Raji (cell line): ENCODE data around the gene PTPRG.

ENCODE experiments used
- POLR2A ChIP-seq: IDR thresholded peaks from 2 replicates; pipeline ENCODE4 v1.6.1; 2011; ENCODE audit warnings: low read depth, low read length, control low read depth; ENCODE audit not compliant: insufficient read depth

The PTPRG gene

GRCh38 chr3:62159709-62160092, 598.3 kb downstream of the PTPRG start:
- TF ChIP-seq POLR2A, result no peak

GRCh38 chr3:62161371-62161770, 600.0 kb downstream of the PTPRG start:
- no peak for TF ChIP-seq POLR2A

DNA sequence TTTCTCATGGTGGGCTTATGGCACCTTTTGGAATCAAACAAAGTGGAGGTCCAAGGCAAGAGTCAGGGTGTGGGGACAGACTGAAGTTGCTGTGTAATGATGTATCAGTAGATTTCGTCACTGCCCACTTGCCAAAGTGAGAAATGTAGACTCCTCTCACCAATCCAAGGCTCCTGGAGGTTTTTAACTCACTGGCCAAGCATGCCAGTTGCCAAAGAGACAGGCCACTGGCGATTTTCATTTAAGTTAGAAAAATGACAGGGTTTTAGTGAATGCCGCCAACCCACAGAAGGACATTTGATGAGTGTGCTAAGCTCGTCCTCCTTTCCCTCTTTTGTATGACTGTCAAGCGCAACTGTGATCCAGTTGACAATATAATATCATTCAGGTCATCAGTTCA, 602.8 kb downstream of the PTPRG start:
- no peak for TF ChIP-seq POLR2A

DNA sequence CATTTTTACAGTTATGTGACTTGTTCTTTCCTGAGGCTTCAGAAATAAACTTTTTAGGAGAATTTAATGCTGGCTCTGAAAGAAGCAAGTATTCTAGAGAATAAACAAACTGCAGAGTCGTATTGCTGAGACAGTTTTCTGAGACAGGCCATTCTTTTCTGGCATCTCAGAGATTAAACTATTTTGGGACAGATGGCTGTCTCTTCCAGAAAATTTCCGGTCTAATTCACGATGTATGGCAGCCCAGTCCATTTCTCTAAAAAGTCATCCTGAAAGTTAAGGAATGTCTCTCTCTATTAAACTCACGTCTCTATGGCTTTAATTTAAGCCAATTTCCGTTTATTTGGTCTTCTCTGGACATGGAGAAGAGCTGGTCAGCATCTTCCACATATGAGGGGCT, 603.4 kb downstream of the PTPRG start:
- TF ChIP-seq POLR2A, result no peak

- no peak for TF ChIP-seq POLR2A
Measured at GRCh38 chr3:62167566-62168262, 606.3 kb downstream of the PTPRG start.

DNA sequence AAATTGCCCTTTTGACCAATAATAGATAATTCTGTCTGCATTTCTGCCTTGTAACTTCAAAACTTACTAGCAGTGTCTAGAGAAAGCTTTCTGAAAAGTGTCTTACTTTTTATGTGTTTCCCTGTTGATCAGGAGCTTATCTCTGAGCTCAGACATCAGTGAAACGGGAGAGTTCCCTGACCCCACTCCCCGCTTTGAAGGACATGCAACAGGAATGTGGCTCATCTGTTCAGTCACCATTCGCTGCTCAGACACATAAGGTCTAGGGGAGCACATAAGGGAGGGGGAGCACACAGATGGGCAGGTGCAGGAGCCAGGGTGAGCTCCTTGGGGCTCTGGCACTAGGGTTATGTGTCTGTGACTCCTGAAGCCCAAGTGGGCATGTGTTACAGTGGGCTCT, 607.0 kb downstream of the PTPRG start:
- no peak for TF ChIP-seq POLR2A

GRCh38 chr3:62169906-62170660, 608.7 kb downstream of the PTPRG start:
- no peak for TF ChIP-seq POLR2A

DNA sequence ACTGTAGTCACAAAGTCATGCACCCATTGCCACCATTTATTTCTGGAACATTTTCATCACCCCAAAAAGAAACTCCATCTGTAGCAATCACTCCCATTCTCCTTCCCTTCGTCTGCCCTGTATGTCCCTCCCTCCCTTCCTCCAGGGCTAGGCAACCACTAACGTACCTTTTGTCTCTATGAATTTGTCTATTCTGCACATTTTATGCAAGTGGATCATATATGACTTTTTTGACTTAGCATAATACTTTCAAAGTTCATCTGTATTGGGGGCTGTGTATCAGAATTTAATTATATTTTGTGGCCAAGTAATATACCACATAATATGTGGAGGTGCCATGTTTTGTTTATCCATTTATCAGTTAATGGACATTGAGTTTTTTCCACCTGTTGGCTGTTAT, 610.4 kb downstream of the PTPRG start:
- no peak for TF ChIP-seq POLR2A

DNA sequence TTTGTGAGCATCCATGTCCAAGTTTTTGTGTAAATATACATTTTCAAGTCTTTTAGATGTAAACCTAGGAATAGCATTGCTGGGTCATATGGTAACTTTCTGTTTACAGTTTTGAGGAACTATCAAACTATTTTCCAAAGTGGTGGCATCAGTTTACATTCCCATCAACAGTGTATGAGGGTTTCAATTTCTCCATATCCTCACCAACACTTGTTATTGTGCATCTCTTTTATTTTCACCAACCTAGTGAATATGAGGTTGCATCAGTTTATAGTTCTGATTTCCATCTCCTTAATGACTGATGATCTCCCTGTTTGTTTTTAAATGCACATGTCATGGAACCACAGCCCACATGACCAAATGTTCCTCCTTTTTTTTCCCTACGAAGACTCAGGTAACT, 610.8 kb downstream of the PTPRG start:
- TF ChIP-seq POLR2A, result no peak

DNA sequence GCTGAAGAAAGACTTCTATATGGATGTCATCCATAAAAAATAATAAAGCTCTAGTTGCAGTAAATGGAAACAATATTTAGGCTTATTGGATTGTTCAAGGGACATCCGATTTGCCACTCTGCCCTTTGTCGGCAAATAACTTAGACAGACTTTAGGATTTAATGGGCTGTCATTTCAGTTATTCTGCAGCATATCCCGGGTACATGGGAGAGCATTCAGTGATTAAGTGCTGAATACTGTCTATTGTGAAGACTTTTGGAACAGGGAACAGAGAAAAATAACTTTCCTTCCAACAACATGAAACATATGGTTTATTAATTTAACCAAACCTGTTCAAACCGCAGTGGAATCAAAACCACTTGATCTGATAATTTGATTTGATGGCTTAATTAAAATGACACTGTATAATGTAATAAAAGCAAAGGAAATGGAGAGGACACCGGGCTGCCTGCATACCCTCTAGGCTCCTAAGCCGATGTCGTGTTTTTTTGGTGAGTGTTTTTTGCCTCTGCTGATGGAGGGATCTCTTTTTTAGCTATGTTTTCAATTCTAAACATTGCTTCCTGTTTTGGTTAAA, 612.7 kb downstream of the PTPRG start:
- TF ChIP-seq POLR2A, result no peak

DNA sequence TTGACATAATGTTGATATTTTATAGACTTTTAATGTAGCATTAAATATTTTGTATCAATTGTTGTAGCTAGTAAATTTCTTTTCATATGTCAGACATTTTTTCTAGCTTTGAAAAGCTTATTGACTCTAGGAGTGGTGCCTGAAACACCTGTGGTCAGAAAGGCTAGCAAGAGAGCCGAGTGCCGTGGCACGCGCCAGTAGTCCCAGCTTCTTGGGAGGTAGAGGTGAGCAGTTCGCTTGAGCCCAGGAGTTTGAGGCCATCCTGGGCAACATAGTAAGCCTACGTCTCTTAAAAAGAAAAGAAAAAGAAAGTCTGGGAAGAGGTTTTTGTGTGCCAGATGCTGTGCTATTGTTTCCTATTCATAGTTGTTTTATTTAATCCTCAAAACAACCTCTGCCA, 613.8 kb downstream of the PTPRG start:
- TF ChIP-seq POLR2A, result no peak

DNA sequence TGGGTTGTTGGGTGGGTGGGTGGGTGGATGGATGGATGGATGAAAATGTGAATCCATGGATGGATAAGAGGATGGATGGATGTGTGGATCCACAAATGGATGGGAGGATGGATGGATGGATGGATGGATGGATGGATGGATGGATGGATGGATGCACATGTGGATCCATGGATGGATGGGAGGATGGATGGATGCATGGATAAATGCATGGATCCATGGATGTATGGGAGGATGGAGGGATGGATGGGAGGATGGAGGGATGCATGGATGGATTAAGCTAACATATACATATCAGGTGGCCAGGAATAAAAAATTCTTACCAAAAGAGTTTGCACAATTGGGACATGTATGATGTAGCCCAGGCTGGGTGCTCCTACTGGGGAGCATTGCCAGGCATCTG, 616.7 kb downstream of the PTPRG start:
- no peak for TF ChIP-seq POLR2A

GRCh38 chr3:62178739-62179600, 617.6 kb downstream of the PTPRG start:
- TF ChIP-seq POLR2A, result no peak

- TF ChIP-seq POLR2A, result no peak
Measured at GRCh38 chr3:62180514-62180913, 619.1 kb downstream of the PTPRG start.

DNA sequence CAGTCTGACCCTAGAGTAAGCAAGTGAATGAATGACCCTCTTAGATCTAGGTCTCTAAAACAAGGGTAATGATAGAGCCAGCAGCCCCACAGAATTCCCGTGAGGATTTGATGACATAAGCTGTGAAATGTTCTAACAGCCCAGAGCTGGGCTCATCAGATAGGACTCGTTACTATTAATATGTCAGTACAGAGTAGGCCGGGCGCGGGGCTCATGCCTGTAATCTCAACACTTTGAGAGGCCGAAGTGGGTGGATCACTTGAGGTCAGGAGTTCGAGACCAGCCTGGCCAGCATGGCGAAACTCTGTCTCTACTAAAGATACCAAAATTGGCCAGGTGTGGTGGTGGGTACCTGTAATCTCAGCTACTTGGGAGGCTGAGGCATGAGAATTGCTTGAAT, 621.7 kb downstream of the PTPRG start:
- TF ChIP-seq POLR2A, result no peak

GRCh38 chr3:62183969-62184368, 622.6 kb downstream of the PTPRG start:
- no peak for TF ChIP-seq POLR2A

DNA sequence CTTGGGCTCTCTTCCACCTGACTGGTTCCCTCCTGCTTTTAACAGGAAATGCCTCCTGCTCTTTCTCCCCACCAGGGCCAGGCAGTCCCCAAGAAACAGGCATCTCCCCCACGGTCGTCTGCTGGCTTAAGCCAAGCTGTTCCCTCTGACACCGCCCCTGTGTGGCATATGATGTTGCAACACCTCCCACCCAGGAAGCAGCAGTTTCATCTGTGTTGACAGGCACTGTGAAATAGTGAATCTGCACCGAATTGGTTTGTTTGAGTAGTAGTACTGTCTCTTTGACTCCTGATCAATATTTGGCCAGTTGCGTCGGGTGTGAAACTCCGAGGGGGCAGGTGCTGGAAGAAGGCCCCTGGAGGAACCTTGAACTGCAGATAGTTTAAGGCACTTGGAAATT, 623.2 kb downstream of the PTPRG start:
- TF ChIP-seq POLR2A, result no peak
